G401 (cell line): ENCODE measurements around the gene TMEM141. TPM values are rescaled to one million over a fixed set of nuclear protein-coding genes. Genes with fewer than 3 reads are reported as not detected.
"Not testable (repeated sequence)": the region's sequence is repeated elsewhere in the genome, so short reads cannot be mapped to it uniquely, and the experiment has no call there.

Experiments
- DNase-seq: peaks from one replicate; pipeline ENCODE4 v3.0.0-alpha.2; 2015; ENCODE audit warnings: low spot score
- in situ Hi-C: cut with HindIII; loops from 2 replicates; pipeline ENCODE4 v1.10.0; 2016; ENCODE audit warnings: low sequenced_read_pairs, mixed read lengths
- total RNA-seq: library from RNA; depleted of rRNA; stranded (reverse); fragments of >200 nt; shearing (Covaris generic); gene quantifications from 2 replicates; pipeline ENCODE4 v1.2.3, GENCODE V29; 2014

TMEM141 gene
- total RNA-seq, 1 experiment from 2014 or later = 60.8 TPM

GRCh38 chr9:136789523-136789937 lies 1.6 kb upstream of the TMEM141 start:
- in situ Hi-C loops = no loop called here
- DNase-seq = no peak

- in situ Hi-C loops = no loop called here
- peak; percentile 49 for DNase-seq
These were observed 552 bp downstream of the TMEM141 start for GRCh38 chr9:136791516-136792276.

- in situ Hi-C loops = no loop called here
- no peak for DNase-seq
These were observed 1.4 kb downstream of the TMEM141 start for GRCh38 chr9:136792321-136793085.

GRCh38 chr9:136793086-136793946 lies 2.2 kb downstream of the TMEM141 start:
- in situ Hi-C loops = no loop called here
- DNase-seq = no peak

- in situ Hi-C loops = no loop called here
- no peak for DNase-seq
These were observed 3.3 kb downstream of the TMEM141 start for GRCh38 chr9:136794281-136794999.

- no peak for DNase-seq
- in situ Hi-C loops = no loop called here
These were observed 3.8 kb downstream of the TMEM141 start for GRCh38 chr9:136795000-136795348.

GRCh38 chr9:136796238-136796774 lies 5.2 kb downstream of the TMEM141 start, which contains the start of gene CCDC183:
Gene CCDC183, plus strand, starts transcription at chr9:136796338. Its CDS starts 60 bp downstream, at chr9:136796398.
- in situ Hi-C loops = no loop called here
- no peak for DNase-seq

- in situ Hi-C loops, DNase-seq: not testable (repeated sequence)
These were observed 5.7 kb downstream of the TMEM141 start for GRCh38 chr9:136796775-136797347.

- no peak for DNase-seq
- in situ Hi-C loops = no loop called here
These were observed 7.5 kb downstream of the TMEM141 start for GRCh38 chr9:136798708-136799078.

- in situ Hi-C loops = no loop called here
- DNase-seq = peak; percentile 43
These were observed 8.1 kb downstream of the TMEM141 start for GRCh38 chr9:136799079-136799853.

- in situ Hi-C loops = no loop called here
- DNase-seq = peak; percentile 89
These were observed 8.9 kb downstream of the TMEM141 start for GRCh38 chr9:136799854-136800657.

- in situ Hi-C loops = no loop called here
- no peak for DNase-seq
These were observed 11.2 kb downstream of the TMEM141 start for GRCh38 chr9:136802321-136802720.

GRCh38 chr9:136803009-136803550 lies 11.9 kb downstream of the TMEM141 start:
- in situ Hi-C loops, DNase-seq: not testable (repeated sequence)

GRCh38 chr9:136803551-136804508 lies 12.7 kb downstream of the TMEM141 start:
- in situ Hi-C loops = no loop called here
- peak; percentile 69 for DNase-seq

GRCh38 chr9:136804509-136805206 lies 13.5 kb downstream of the TMEM141 start:
- DNase-seq = no peak
- in situ Hi-C loops = no loop called here
